H54 (cell line): ENCODE data around the gene ITPKB.
"Not testable (repeated sequence)": the region's sequence is repeated elsewhere in the genome, so short reads cannot be mapped to it uniquely, and the experiment has no call there.

Experiments used
- DNase-seq: peaks from one replicate; pipeline ENCODE4 v3.0.0; 2011; ENCODE audit warnings: low spot score, mixed read lengths; ENCODE audit not compliant: insufficient read length
- FAIRE-seq: peaks from 3 replicates; lab custom pipeline; 2011; peaks lifted over from hg19 to GRCh38; lab: Jason Lieb, UNC
- POLR2A ChIP-seq: IDR thresholded peaks from 2 replicates; pipeline ENCODE4 v1.6.1; 2011; ENCODE audit warnings: low read depth, mild to moderate bottlenecking, low read length

ITPKB gene

GRCh38 chr1:226641671-226642231 is 97.3 kb downstream of the ITPKB start:
- no peak for DNase-seq
- no peak for TF ChIP-seq POLR2A
- no peak for FAIRE-seq

- TF ChIP-seq POLR2A = no peak
- no peak for DNase-seq
Observed at GRCh38 chr1:226640321-226641136, 98.6 kb downstream of the ITPKB start.

GRCh38 chr1:226639631-226640061 is 99.4 kb downstream of the ITPKB start:
- no peak for DNase-seq
- FAIRE-seq = no peak
- no peak for TF ChIP-seq POLR2A

More at GRCh38 chr1:226640321-226641136, 98.6 kb downstream of the ITPKB start:
- no peak for FAIRE-seq

DNA sequence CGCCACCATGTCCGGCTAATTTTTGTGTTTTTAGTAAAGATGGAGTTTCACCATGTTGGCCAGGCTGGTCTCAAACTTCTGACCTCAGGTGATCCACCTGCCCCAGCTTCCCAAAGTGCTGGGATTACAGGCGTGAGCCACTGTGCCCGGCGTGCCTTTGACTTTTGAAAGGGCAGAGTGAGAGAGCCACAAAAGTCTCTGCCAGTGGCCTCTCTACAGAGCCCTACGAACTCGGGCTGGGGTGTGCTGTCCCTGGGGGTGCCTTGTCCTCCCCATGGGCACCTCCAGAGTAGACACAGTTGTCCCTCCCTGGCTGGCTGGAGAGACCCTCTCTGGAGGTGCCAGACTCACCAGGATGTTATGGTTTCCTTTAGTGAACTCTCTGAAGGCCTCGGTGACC is 99.9 kb downstream of the ITPKB start:
- FAIRE-seq, DNase-seq: not testable (repeated sequence)

GRCh38 chr1:226638608-226639007 is 100.5 kb downstream of the ITPKB start:
- TF ChIP-seq POLR2A = no peak
- FAIRE-seq (no peak), DNase-seq (no peak)

GRCh38 chr1:226638001-226638601 is 101.0 kb downstream of the ITPKB start:
- FAIRE-seq (no peak), DNase-seq (no peak)
- TF ChIP-seq POLR2A = no peak

DNA sequence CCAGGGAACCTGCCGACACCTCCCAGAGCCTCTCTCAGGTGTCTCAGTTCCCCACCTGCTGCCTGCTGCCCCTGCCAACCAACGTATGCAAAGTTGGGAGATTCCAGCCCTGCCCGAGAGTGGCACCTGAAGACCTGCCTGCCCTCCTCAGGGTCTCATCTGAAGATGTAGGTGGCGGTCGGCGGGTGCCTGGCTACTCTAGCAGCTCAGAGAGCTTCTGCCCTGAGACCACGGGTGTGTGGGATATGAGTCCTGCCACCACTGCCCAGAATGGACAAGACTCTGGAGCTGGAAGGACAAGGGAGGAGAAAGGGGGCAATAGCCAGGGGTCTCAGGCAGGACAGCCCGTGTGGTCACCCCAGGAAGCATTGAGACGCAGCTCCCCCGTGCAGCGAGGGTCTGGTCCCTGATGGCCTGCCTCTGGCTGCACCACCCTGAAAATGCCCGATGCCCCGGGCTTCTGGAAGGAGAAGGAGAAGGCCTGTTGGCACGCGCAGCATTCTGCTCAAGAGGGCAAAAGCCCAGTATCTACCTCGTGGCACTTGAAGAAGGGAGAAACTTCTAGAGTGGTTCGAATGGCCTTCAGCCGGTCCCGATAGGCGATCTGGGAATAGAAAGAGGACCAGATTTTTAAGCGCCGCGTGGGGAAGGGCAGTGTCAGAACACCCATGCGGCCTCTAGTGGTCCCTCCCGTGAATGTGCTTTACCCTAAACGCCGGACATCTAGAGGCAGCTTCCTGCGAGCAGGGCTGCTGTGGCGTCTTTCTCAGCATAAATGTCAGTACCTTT is 101.7 kb downstream of the ITPKB start:
- TF ChIP-seq POLR2A = no peak
- FAIRE-seq (no peak), DNase-seq (no peak)

DNA sequence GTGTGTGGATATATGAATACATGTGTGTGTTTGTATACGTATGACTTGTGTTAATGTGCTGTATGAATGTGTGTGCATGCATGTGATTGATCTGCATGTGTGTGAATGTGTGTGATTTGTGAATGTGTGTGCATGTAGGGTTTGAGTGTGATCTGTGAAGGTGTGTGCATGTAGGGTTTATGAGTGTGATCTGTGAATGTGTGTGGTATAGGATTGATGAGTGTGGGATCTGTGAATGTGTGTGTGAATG is 102.3 kb downstream of the ITPKB start:
- FAIRE-seq (no peak), DNase-seq (no peak)
- no peak for TF ChIP-seq POLR2A

GRCh38 chr1:226635456-226635941 is 103.6 kb downstream of the ITPKB start:
- DNase-seq (no peak), FAIRE-seq (no peak)
- TF ChIP-seq POLR2A = no peak

DNA sequence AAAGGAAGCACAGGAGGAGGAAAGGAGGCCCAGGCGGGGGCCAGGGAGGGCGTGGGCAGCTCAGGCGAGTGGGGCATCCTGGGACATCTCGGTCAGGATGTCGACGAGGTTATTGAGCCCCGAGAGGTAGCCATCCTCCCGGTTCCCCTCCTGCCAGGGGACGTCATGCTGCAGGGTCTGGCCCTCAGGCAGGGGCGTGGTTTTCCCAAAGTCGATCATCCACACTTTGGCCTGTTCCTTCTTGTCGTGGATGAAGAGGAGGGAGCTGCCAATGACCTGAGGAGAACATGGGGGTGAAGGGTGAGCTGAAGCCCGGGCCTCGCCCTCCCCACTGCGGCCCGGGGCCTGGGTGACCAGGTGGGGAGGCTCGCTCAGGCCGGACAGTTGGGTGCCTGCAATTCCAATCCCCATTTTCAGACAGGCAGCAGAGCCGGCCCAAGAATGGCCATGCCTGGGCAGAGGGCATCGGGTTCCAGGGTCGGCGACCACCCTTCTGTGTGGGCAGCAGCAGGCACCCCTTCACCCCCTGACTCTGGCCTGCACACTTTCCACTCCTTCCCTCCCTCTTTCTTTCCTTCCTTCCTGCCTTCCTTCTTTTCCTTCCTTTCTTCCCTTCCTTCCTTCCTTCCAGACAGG is 104.4 kb downstream of the ITPKB start:
- no peak for DNase-seq
- no peak for FAIRE-seq
- no peak for TF ChIP-seq POLR2A

GRCh38 chr1:226634166-226634588 is 104.9 kb downstream of the ITPKB start:
- DNase-seq (peak; percentile 66), FAIRE-seq (no peak)
- TF ChIP-seq POLR2A = no peak

- FAIRE-seq (no peak), DNase-seq (no peak)
- TF ChIP-seq POLR2A = no peak
Observed at GRCh38 chr1:226633541-226634165, 105.4 kb downstream of the ITPKB start.

GRCh38 chr1:226632922-226633351 is 106.1 kb downstream of the ITPKB start:
- FAIRE-seq (no peak), DNase-seq (no peak)
- TF ChIP-seq POLR2A = no peak
